Measurements from ENCODE around the gene CPPED1.

The CPPED1 gene

GRCh38 chr16:12679660-12680272 is 123.9 kb downstream of the CPPED1 start:
- no peak for DNase-seq (ENCODE audit: low read depth)

GRCh38 chr16:12678983-12679382 is 124.7 kb downstream of the CPPED1 start:
- no peak for DNase-seq (ENCODE audit: low read depth)

- DNase-seq (ENCODE audit: low read depth): no peak
These were observed 126.2 kb downstream of the CPPED1 start for GRCh38 chr16:12677502-12677901.

- DNase-seq (ENCODE audit: low read depth): no peak
These were observed 127.8 kb downstream of the CPPED1 start for GRCh38 chr16:12675852-12676251.

GRCh38 chr16:12675046-12675445 is 128.6 kb downstream of the CPPED1 start:
- no peak for DNase-seq (ENCODE audit: low read depth)

- DNase-seq (ENCODE audit: low read depth): no peak
These were observed 129.2 kb downstream of the CPPED1 start for GRCh38 chr16:12674524-12674923.

- no peak for DNase-seq (ENCODE audit: low read depth)
These were observed 129.6 kb downstream of the CPPED1 start for GRCh38 chr16:12674071-12674470.

- DNase-seq (ENCODE audit: low read depth): no peak
These were observed 130.2 kb downstream of the CPPED1 start for GRCh38 chr16:12673466-12673865.

GRCh38 chr16:12672986-12673385 is 130.7 kb downstream of the CPPED1 start:
- DNase-seq (ENCODE audit: low read depth): no peak

- no peak for DNase-seq (ENCODE audit: low read depth)
These were observed 133.8 kb downstream of the CPPED1 start for GRCh38 chr16:12669908-12670307.

- no peak for DNase-seq (ENCODE audit: low read depth)
These were observed 135.8 kb downstream of the CPPED1 start for GRCh38 chr16:12667909-12668308.

- no peak for DNase-seq (ENCODE audit: low read depth)
These were observed 139.4 kb downstream of the CPPED1 start for GRCh38 chr16:12664164-12664733.

GRCh38 chr16:12661656-12662172 is 142.0 kb downstream of the CPPED1 start:
- DNase-seq (ENCODE audit: low read depth): no peak

GRCh38 chr16:12659871-12660270 is 143.8 kb downstream of the CPPED1 start:
- no peak for DNase-seq (ENCODE audit: low read depth)

- no peak for DNase-seq (ENCODE audit: low read depth)
These were observed 145.2 kb downstream of the CPPED1 start for GRCh38 chr16:12658506-12658905.

GRCh38 chr16:12655537-12655936 is 148.2 kb downstream of the CPPED1 start:
- no peak for DNase-seq (ENCODE audit: low read depth)

GRCh38 chr16:12653820-12654392 is 149.8 kb downstream of the CPPED1 start:
- DNase-seq (ENCODE audit: low read depth): no peak

GRCh38 chr16:12652924-12653323 is 150.8 kb downstream of the CPPED1 start:
- no peak for DNase-seq (ENCODE audit: low read depth)

GRCh38 chr16:12651765-12652512 is 151.7 kb downstream of the CPPED1 start:
- no peak for DNase-seq (ENCODE audit: low read depth)

- DNase-seq (ENCODE audit: low read depth): no peak
These were observed 154.3 kb downstream of the CPPED1 start for GRCh38 chr16:12649356-12649755.

- no peak for DNase-seq (ENCODE audit: low read depth)
These were observed 157.0 kb downstream of the CPPED1 start for GRCh38 chr16:12646490-12647274.

GRCh38 chr16:12646098-12646489 is 157.6 kb downstream of the CPPED1 start:
- no peak for DNase-seq (ENCODE audit: low read depth)

Measured in activated T-cell treated with anti-CD3 and anti-CD28 coated beads for 1 hour (primary cell).